ENCODE measurements around the gene GALNT8.
"Not testable (repeated sequence)": the region's sequence is repeated elsewhere in the genome, so short reads cannot be mapped to it uniquely, and the experiment has no call there.

Gene GALNT8

GRCh38 chr12:4743046-4743445, 22.8 kb downstream of the GALNT8 start:
- no peak for DNase-seq (ENCODE audit: low read depth in 2 of 2)

GRCh38 chr12:4744709-4745108, 24.5 kb downstream of the GALNT8 start:
- no peak for DNase-seq (ENCODE audit: low read depth in 2 of 2)

- DNase-seq (ENCODE audit: low read depth in 2 of 2): no peak
Measured at GRCh38 chr12:4745249-4745648, 25.0 kb downstream of the GALNT8 start.

GRCh38 chr12:4751654-4752053, 31.5 kb downstream of the GALNT8 start:
- not testable (repeated sequence) for DNase-seq (ENCODE audit: low read depth in 2 of 2)

- no peak for DNase-seq (ENCODE audit: low read depth in 2 of 2)
Measured at GRCh38 chr12:4762773-4763172, 42.6 kb downstream of the GALNT8 start.

GRCh38 chr12:4763549-4763948, 43.3 kb downstream of the GALNT8 start:
- DNase-seq (ENCODE audit: low read depth in 2 of 2): no peak

GRCh38 chr12:4766445-4766844, 46.2 kb downstream of the GALNT8 start:
- no peak for DNase-seq (ENCODE audit: low read depth in 2 of 2)

GRCh38 chr12:4767186-4767585, 47.0 kb downstream of the GALNT8 start:
- DNase-seq (ENCODE audit: low read depth in 2 of 2): no peak

GRCh38 chr12:4768341-4768740, 48.1 kb downstream of the GALNT8 start:
- no peak for DNase-seq (ENCODE audit: low read depth in 2 of 2)

GRCh38 chr12:4769073-4769472, 48.9 kb downstream of the GALNT8 start:
- no peak for DNase-seq (ENCODE audit: low read depth in 2 of 2)

- DNase-seq (ENCODE audit: low read depth in 2 of 2): no peak
Measured at GRCh38 chr12:4771172-4771959, 51.2 kb downstream of the GALNT8 start.

- DNase-seq (ENCODE audit: low read depth in 2 of 2): no peak
Measured at GRCh38 chr12:4771960-4772566, 51.9 kb downstream of the GALNT8 start.

GRCh38 chr12:4775936-4776335, 55.7 kb downstream of the GALNT8 start:
- DNase-seq (ENCODE audit: low read depth in 2 of 2): no peak

GRCh38 chr12:4779749-4780148, 59.5 kb downstream of the GALNT8 start:
- no peak for DNase-seq (ENCODE audit: low read depth in 2 of 2)

- DNase-seq (ENCODE audit: low read depth in 2 of 2): no peak
Measured at GRCh38 chr12:4780641-4781611, 60.7 kb downstream of the GALNT8 start.

GRCh38 chr12:4784404-4785054, 64.3 kb downstream of the GALNT8 start:
- no peak for DNase-seq (ENCODE audit: low read depth in 2 of 2)

- no peak for DNase-seq (ENCODE audit: low read depth in 2 of 2)
Measured at GRCh38 chr12:4786795-4787194, 66.6 kb downstream of the GALNT8 start.

- DNase-seq (ENCODE audit: low read depth in 2 of 2): no peak
Measured at GRCh38 chr12:4787965-4788364, 67.8 kb downstream of the GALNT8 start.

GRCh38 chr12:4789776-4790175, 69.6 kb downstream of the GALNT8 start:
- no peak for DNase-seq (ENCODE audit: low read depth in 2 of 2)

- DNase-seq (ENCODE audit: low read depth in 2 of 2): no peak
Measured at GRCh38 chr12:4791497-4791896, 71.3 kb downstream of the GALNT8 start.

GRCh38 chr12:4794491-4794890, 74.3 kb downstream of the GALNT8 start:
- DNase-seq (ENCODE audit: low read depth in 2 of 2): no peak

- no peak for DNase-seq (ENCODE audit: low read depth in 2 of 2)
Measured at GRCh38 chr12:4796216-4796615, 76.0 kb downstream of the GALNT8 start.
